GM18907 (cell line): ENCODE results near the gene MED27.

Source experiments
- ATAC-seq: cut with Tn5 transposase; IDR thresholded peaks from one replicate; pipeline ENCODE4 v1.9.1; 2021; ENCODE audit warnings: mild to moderate bottlenecking, moderate library complexity; ENCODE audit not compliant: unreplicated experiment

The MED27 gene

GRCh38 chr9:131823701-131824146 lies 255.9 kb downstream of the MED27 start:
- ATAC-seq, result no peak

GRCh38 chr9:131818089-131818488 lies 261.6 kb downstream of the MED27 start:
- ATAC-seq, result no peak

GRCh38 chr9:131817627-131818026 lies 262.0 kb downstream of the MED27 start:
- ATAC-seq, result no peak

- ATAC-seq, result no peak
These were observed 262.6 kb downstream of the MED27 start for GRCh38 chr9:131817073-131817472.

GRCh38 chr9:131815970-131816873 lies 263.4 kb downstream of the MED27 start:
- no peak for ATAC-seq

- ATAC-seq, result no peak
These were observed 265.0 kb downstream of the MED27 start for GRCh38 chr9:131814707-131815106.

- ATAC-seq, result no peak
These were observed 266.6 kb downstream of the MED27 start for GRCh38 chr9:131813116-131813515.

GRCh38 chr9:131812116-131812790 lies 267.4 kb downstream of the MED27 start:
- no peak for ATAC-seq

- ATAC-seq, result no peak
These were observed 268.3 kb downstream of the MED27 start for GRCh38 chr9:131811405-131811804.

GRCh38 chr9:131810351-131811170 lies 269.1 kb downstream of the MED27 start:
- no peak for ATAC-seq
